COLO668 (cell line): ENCODE data around the gene MORN5.

Source experiments
- DNase-seq: peaks from one replicate; lab custom pipeline; 2025; ENCODE audit not compliant: unreplicated experiment; lab: John Stamatoyannopoulos, UW

The MORN5 gene

GRCh38 chr9:122227575-122227900, 67.8 kb downstream of the MORN5 start:
- no peak for DNase-seq

- peak; percentile 22 for DNase-seq
Measured at GRCh38 chr9:122228191-122228567, 68.5 kb downstream of the MORN5 start.

DNA sequence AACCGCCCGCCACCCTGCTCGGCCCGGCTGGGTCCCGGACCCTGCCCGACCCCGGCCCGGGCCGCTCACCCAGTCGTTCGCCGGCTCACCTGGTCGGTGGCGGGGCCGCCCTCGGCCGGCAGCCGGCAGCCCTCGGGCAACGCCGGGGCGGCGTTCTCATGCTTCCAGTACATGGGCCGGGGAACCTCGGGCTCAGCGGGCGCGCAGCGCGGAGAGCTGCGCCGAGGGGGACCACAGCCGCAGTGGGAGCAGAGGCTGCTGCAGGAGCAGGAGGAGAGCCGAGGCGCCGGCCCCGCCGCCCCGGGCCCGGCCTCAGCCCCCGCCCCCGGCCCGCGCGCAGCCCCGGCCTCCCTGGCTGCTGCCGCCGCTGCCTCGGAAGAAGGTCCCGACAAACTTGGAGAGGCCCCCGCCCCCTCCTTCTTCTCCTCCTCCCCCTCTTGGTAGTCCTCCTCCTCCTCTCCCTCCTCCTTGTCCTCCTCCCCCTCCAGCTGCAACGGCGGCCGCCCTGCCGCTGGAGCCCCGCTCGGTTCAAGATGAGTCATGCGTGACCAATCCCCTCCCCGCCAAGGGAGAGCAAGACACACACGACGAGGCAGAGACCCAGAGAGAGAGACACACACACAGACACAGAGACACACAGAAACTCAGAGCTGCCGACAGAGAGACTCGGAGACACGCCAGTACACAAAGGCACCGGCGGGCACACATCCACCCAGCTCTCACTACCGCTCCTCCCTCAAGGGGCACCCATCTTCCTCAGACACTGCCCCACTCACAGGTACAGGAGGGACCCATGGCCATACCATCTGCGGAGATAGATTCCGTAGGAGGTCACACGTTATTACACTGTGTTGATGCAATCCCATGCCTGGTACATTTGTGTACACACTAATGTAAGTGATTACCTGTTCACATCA, 69.1 kb downstream of the MORN5 start, which contains the start of gene LHX6:
LHX6 (minus strand) TSS at position 390 of the 917 bp plus-strand sequence; CDS start at position 173, 217 bp downstream.
- DNase-seq = peak; percentile 47

- no peak for DNase-seq
Measured at GRCh38 chr9:122229485-122229837, 69.8 kb downstream of the MORN5 start.

DNA sequence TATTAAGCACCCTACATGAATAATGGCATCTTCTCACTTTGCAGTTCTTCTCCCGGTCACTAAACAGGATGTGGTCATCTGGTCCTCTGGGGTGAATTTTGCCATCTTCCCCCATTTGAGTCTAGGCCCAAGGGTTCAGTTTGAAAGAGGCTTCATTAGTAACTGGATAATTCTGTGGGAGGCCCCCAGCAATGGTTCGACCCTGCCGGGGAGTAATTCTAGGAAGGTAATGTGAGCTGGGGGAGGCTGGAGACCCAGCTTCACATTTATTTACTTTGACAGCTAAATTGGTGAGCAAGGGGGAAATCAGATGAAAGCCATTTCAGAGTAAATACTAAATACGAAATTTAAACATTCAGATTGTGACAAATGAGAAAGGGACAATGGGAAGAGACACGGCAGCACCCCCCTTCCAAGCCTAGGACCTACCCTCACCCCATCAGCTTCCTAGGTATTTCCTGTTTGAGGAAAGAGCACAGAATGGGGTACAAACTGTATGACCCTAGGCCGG, 73.1 kb downstream of the MORN5 start:
- DNase-seq = no peak

DNA sequence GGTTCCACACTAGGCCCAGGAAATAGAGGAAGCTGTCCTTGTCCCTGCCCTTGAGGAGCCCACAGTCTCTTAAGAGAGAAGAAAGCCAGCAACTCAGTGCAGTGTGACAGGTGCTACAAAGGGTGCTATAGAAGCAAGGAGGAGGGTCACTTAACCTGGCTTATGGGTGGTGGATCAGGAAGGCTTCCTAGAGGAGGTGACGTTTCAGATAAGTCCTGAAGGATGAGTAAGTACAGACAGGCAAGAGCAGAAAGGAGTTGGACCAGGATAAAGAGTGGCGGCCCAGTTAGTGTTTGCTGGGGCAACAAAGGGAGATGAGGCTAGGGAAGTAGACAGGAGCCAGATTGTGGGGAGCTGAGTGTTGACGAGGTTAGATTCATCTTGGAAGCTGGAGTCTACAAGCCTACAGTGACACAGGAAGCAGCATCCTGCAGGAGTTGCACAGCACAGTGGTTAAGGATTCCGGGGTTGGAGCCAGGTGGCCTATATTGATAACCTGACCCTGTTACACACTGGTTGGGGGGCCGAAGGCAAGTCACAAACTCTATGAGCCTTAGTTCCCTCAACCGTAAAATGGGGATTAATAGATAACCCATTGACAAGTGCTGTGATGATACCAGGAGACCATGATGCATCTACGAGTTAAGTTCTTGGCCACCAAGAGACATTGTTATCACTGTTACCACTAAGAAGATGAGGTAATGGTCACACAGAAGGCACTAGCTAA, 74.5 kb downstream of the MORN5 start:
- DNase-seq = no peak

- DNase-seq = no peak
Measured at GRCh38 chr9:122236681-122237080, 77.0 kb downstream of the MORN5 start.

GRCh38 chr9:122239722-122240121, 80.0 kb downstream of the MORN5 start:
- no peak for DNase-seq

- DNase-seq = no peak
Measured at GRCh38 chr9:122244349-122244748, 84.6 kb downstream of the MORN5 start.

DNA sequence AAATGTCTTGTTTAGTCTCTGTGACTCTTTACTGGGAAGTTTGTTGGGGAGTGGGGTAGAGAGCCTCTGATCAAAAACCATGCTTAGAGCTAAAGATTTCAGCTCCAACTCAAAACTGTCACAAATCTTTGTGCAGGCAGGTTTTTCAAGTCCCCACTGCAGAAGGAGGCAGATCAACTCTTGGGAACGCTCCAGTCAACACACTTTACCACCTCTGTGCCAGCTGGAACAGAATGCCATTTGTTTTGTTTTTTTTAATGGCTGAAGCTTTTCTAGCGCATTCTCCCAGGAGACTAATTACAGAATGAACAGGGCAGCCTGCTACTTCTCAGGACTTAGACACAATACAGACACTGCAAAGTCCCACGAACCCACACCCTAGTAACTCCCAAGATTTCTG, 87.0 kb downstream of the MORN5 start:
- no peak for DNase-seq

- no peak for DNase-seq
Measured at GRCh38 chr9:122248448-122248865, 88.7 kb downstream of the MORN5 start.
